DND-41 (cell line): Measurements from ENCODE around the gene C22orf31.

Source experiments
- CTCF ChIP-seq: IDR thresholded peaks from 2 replicates; pipeline ENCODE4 v1.5.1; 2012; ENCODE audit warnings: borderline replicate concordance, low read length, moderate library complexity, mild to moderate bottlenecking; ENCODE audit not compliant: poor library complexity, severe bottlenecking; ENCODE audit errors: extremely low read depth
- EZH2 ChIP-seq: IDR thresholded peaks from 3 replicates; pipeline ENCODE4 v1.6.1; 2012; ENCODE audit warnings: borderline replicate concordance, low read depth, mild to moderate bottlenecking, moderate library complexity, low read length, inconsistent platforms; ENCODE audit not compliant: severe bottlenecking

GRCh38 chr22:29082826-29083545 lies 21.4 kb upstream of the C22orf31 start:
- TF ChIP-seq CTCF (no peak), EZH2 (no peak)
